Psoas muscle (tissue), 8 donors: ENCODE results near the gene TPRX2. TPM values are rescaled to one million over a fixed set of nuclear protein-coding genes. Genes with fewer than 3 reads are reported as not detected.

Experiments
- ATAC-seq, 4 donors: fragments of 200-7000 bp; cut with Tn5 transposase; one replicate each; pipeline ENCODE4 v1.9.1; 2020; ENCODE audit warnings: moderate library complexity in 3 of 4, mild to moderate bottlenecking in 2 of 4
- DNase-seq, 2 donors: peaks; one replicate each; pipeline ENCODE4 v3.0.0-alpha.2; 2020
- H3K27ac ChIP-seq: fragments of 200-600 bp; one replicate; pipeline ENCODE4 v1.8.0; 2022
- H3K27me3 ChIP-seq, 3 donors: fragments of 200-600 bp in 1 of 3; one replicate each; pipeline versions ENCODE4 v1.6.1 to v1.8.0; 2013 to 2022; ENCODE audit warnings: low read length in 2 of 3, mild to moderate bottlenecking in 2 of 3, moderate library complexity in 1 of 3; ENCODE audit not compliant: insufficient read depth in 3 of 3
- H3K36me3 ChIP-seq, 2 donors: fragments of 200-600 bp in 1 of 2; one replicate each; pipeline versions ENCODE4 v1.6.1 to v1.8.0; 2013 to 2022; ENCODE audit warnings: low read depth in 1 of 2, mild to moderate bottlenecking in 1 of 2, moderate library complexity in 1 of 2; ENCODE audit not compliant: insufficient read depth in 1 of 2
- H3K4me1 ChIP-seq: fragments of 200-600 bp; one replicate; pipeline ENCODE4 v1.8.0; 2022
- H3K4me3 ChIP-seq: fragments of 200-600 bp; one replicate; pipeline ENCODE4 v1.8.0; 2022; ENCODE audit warnings: mild to moderate bottlenecking
- H3K9me3 ChIP-seq: fragments of 200-600 bp; one replicate; pipeline ENCODE4 v1.8.0; 2022
- WGBS, 3 donors: extraction: QIAGEN DNeasy Blood & Tissue Kit; methylation state at CpG; one replicate each; pipeline versions ENCODE4 v1.1.6 to v1.1.7; 2013; 5-methylcytosine and 5-hydroxymethylcytosine counted together
- intact Hi-C, 2 donors: fragments of 100-400 bp; cut with DNase I; formaldehyde crosslinking; loops; one replicate each; pipeline versions ENCODE4 v1.11.0 to v1.14.2; 2022
- polyA plus RNA-seq, 3 donors: library from polyadenylated mRNA; stranded (reverse); fragments of 200-250 nt; gene quantifications; one replicate each; pipeline ENCODE4 v1.2.3, GENCODE V29; 2013
- total RNA-seq, 4 donors: library from RNA; stranded (reverse); fragmentation: NEBNext Ultra II Directional in 2 of 4; extraction: Animal tissue kit (Norgen Biotek cat#: 25700) in 2 of 4; gene quantifications; one replicate each; pipeline versions ENCODE4 v1.2.1 to v1.2.4, GENCODE V29; 2021 to 2023
- TF ChIP-seq, protein P1 (sequence below): fragments of 200-600 bp; IDR thresholded peaks from one replicate; pipeline ENCODE4 v1.8.0; 2022; ENCODE audit warnings: antibody characterized with exemption
- donor health status: healthy with polysubstance abuse.
- donor health status: DM: no; HTN: no; CAD: no; lungs with moderate emphysema.
- donor health status: Bipolar disorder and iron deficiency.
- donor health status: healthy.
- donor health status: DM: yes; HTN: yes; CAD: no.
- donor health status: DM: no; HTN: no; CAD: no.
- donor health status: DM: no; HTN: no; CAD: no.
- donor health status: DM: yes; HTN: yes; CAD: no.

TPRX2 gene
- total and polyA plus RNA-seq, 7 donors: not detected

DNA sequence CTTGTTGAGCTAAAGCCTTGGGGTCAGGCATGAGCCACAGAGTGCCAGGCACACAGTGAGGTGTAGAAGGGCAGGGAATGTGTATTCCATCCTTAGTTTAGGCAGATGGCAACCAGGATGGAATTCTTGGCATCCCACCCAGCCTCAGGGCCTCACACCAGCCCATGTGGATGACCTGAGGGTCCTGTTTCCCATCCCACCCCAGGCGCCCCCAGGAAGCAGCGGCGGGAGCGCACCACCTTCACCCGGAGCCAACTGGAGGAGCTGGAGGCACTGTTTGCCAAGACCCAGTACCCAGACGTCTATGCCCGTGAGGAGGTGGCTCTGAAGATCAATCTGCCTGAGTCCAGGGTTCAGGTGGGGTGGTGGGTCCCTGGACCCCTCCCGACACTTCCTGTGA is 23.0 kb upstream of the TPRX2 start:
- intact Hi-C loops: no loop called here
- H3K4me3 ChIP-seq: no peak overlapping the region
- TF ChIP-seq, protein P1, sequence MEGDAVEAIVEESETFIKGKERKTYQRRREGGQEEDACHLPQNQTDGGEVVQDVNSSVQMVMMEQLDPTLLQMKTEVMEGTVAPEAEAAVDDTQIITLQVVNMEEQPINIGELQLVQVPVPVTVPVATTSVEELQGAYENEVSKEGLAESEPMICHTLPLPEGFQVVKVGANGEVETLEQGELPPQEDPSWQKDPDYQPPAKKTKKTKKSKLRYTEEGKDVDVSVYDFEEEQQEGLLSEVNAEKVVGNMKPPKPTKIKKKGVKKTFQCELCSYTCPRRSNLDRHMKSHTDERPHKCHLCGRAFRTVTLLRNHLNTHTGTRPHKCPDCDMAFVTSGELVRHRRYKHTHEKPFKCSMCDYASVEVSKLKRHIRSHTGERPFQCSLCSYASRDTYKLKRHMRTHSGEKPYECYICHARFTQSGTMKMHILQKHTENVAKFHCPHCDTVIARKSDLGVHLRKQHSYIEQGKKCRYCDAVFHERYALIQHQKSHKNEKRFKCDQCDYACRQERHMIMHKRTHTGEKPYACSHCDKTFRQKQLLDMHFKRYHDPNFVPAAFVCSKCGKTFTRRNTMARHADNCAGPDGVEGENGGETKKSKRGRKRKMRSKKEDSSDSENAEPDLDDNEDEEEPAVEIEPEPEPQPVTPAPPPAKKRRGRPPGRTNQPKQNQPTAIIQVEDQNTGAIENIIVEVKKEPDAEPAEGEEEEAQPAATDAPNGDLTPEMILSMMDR: no peak
- no peaks in the 10 kb centered on the region for H3K36me3 ChIP-seq
- no peak for DNase-seq
- WGBS, 3 donors: 61 to 65% (median 64%) methylated on average over 7 to 8 of the region's 8 CpGs
- ATAC-seq: no peak
- H3K27ac ChIP-seq: no peak overlapping the region
- no peaks in the 10 kb centered on the region for H3K9me3 ChIP-seq
- no peaks in the 10 kb centered on the region for H3K4me1 ChIP-seq
- peaks cover 0 to 8% (median 4%) of the 10 kb centered on the region in 3 donors for H3K27me3 ChIP-seq

DNA sequence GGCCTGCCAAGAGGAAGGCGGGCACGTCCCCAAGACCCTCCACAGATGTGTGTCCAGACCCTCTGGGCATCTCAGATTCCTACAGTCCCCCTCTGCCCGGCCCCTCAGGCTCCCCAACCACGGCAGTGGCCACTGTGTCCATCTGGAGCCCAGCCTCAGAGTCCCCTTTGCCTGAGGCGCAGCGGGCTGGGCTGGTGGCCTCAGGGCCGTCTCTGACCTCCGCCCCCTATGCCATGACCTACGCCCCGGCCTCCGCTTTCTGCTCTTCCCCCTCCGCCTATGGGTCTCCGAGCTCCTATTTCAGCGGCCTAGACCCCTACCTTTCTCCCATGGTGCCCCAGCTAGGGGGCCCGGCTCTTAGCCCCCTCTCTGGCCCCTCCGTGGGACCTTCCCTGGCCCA is 19.6 kb upstream of the TPRX2 start:
- ATAC-seq (no peak), DNase-seq (no peak)
- H3K4me3 ChIP-seq: no peak overlapping the region
- TF ChIP-seq, protein P1: no peak
- 54 to 58% (median 54%) methylated on average over 16 of the region's 16 CpGs for WGBS, 3 donors
- no peaks in the 10 kb centered on the region for H3K4me1 ChIP-seq
- no peaks in the 10 kb centered on the region for H3K36me3 ChIP-seq
- no peaks in the 10 kb centered on the region for H3K9me3 ChIP-seq
- H3K27ac ChIP-seq: no peak overlapping the region
- intact Hi-C loops: no loop called here
- H3K27me3 ChIP-seq: peaks cover 0 to 20% (median 8%) of the 10 kb centered on the region in 3 donors

DNA sequence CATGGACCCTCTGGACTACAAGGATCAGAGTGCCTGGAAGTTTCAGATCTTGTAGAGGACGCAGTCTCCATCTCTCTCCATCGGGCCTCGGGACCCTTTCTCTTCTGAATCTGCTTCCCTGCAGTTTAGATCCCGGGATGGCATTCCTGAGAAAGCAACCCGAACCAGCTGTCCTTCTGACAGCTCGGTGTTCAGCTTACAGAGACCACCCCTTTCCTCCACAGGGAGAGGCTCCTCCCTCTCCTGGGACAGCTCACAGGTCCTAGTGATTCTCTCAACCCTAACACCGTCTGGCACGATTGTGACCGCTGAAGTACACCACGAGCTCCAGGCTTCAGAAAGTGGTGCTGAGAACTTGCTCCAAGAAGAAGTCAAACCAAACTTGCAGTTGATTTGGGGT is 19.1 kb upstream of the TPRX2 start:
- no peak for ATAC-seq
- no peak for DNase-seq
- Histone ChIP-seq H3K9me3 (no peaks in the 10 kb centered on the region), H3K27me3 (peaks cover 0 to 20% (median 8%) of the 10 kb centered on the region in 3 donors), H3K4me1 (no peaks in the 10 kb centered on the region), H3K27ac (no peak overlapping the region), H3K36me3 (no peaks in the 10 kb centered on the region), H3K4me3 (no peak overlapping the region)
- TF ChIP-seq, protein P1: no peak
- intact Hi-C loops: no loop called here
- WGBS, 3 donors: 12 to 22% (median 21%) methylated on average over 10 of the region's 10 CpGs

DNA sequence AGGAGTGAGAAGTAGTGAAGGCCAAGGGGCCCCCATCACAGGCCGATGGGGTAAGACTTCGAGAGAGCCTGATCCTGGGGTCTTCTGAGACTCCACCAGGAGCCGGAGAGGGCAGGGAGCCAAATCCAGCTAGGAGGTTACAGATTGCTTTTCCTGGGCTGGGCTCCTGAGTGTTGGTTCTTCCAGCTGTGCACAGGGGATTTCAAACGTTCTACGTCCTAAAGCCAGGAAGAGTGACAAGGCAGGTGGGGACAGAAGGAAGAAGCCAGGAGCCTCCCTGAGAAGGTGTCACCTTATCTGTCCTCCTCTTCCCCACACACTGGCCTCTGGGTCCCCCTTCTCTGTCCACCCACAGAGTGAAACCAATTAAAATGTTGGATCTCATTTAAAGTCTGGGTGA is 16.1 kb upstream of the TPRX2 start:
- Histone ChIP-seq H3K27ac (no peak overlapping the region), H3K36me3 (no peaks in the 10 kb centered on the region), H3K4me3 (no peak overlapping the region), H3K27me3 (peaks cover 0 to 31% (median 8%) of the 10 kb centered on the region in 3 donors), H3K9me3 (no peaks in the 10 kb centered on the region), H3K4me1 (no peaks in the 10 kb centered on the region)
- WGBS, 3 donors: 19 to 29% (median 25%) methylated on average over 5 of the region's 5 CpGs
- ATAC-seq (no peak), DNase-seq (no peak)
- TF ChIP-seq, protein P1: no peak
- intact Hi-C loops: no loop called here

DNA sequence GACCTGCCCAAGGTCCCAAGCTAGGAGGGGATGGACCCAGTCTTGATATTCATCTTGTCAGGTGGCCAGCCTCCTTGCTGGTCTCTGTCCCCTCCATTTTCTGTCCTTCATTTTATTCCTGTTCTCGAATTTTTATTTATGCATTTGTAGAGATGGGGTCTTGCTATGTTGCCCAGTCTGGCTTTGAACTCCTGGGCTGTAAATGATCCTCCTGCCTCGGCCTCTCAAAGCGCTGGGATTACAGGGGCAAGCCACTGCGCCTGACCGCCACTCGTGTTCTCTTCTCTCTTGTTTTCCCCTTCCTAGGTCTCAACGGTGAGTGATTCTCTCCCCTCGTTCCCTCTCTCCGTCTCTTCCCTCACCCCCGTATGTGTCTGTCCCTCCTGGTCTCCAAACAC is 10.6 kb upstream of the TPRX2 start:
- ATAC-seq: no peak
- DNase-seq: no peak
- peaks cover 0 to 52% (median 8%) of the 10 kb centered on the region in 3 donors for H3K27me3 ChIP-seq

More for the DNA sequence above, 10.6 kb upstream of the TPRX2 start:
- H3K27ac ChIP-seq: no peak overlapping the region
- intact Hi-C loops: no loop called here
- no peaks in the 10 kb centered on the region for H3K36me3 ChIP-seq
- 29 to 38% (median 30%) methylated on average over 10 of the region's 10 CpGs for WGBS, 3 donors
- H3K4me1 ChIP-seq: no peaks in the 10 kb centered on the region
- no peaks in the 10 kb centered on the region for H3K9me3 ChIP-seq
- TF ChIP-seq, protein P1: no peak
- H3K4me3 ChIP-seq: no peak overlapping the region
